BE2C (cell line): ENCODE measurements around the gene POLRMT.

Source experiments
- DNase-seq: peaks from one replicate; pipeline ENCODE4 v3.0.0-alpha.2; 2020
- H3K27me3 ChIP-seq: fragments of 250-450 bp; sonication (Bioruptor Pico); 2 replicates; pipeline ENCODE4 v1.5.1; 2020; ENCODE audit warnings: mild to moderate bottlenecking
- H3K36me3 ChIP-seq: fragments of 250-450 bp; sonication (Bioruptor Pico); 2 replicates; pipeline ENCODE4 v1.5.1; 2020; ENCODE audit warnings: mild to moderate bottlenecking
- H3K4me1 ChIP-seq: fragments of 250-450 bp; sonication (Bioruptor Pico); 2 replicates; pipeline ENCODE4 v1.5.1; 2020
- H3K4me3 ChIP-seq: 2 replicates; pipeline ENCODE4 v1.5.1; 2011; ENCODE audit warnings: low read depth, low read length
- H3K9me3 ChIP-seq: fragments of 250-450 bp; sonication (Bioruptor Pico); 2 replicates; pipeline ENCODE4 v1.5.1; 2020
- CTCF ChIP-seq: IDR thresholded peaks from 2 replicates; pipeline ENCODE4 v1.5.1; 2012; ENCODE audit warnings: mild to moderate bottlenecking, low read depth, low read length

Gene POLRMT

GRCh38 chr19:584240-585001, 48.9 kb downstream of the POLRMT start:
- Histone ChIP-seq H3K27me3 (no peaks in the 10 kb centered on the region), H3K9me3 (no peaks in the 10 kb centered on the region), H3K36me3 (peaks cover 33% of the 10 kb centered on the region), H3K4me1 (peaks cover 12% of the 10 kb centered on the region), H3K4me3 (no peak overlapping the region)
- TF ChIP-seq CTCF: peak; percentile 93
- DNase-seq: peak; percentile 89

GRCh38 chr19:583968-584239, 49.4 kb downstream of the POLRMT start:
- Histone ChIP-seq H3K36me3 (peaks cover 38% of the 10 kb centered on the region), H3K4me3 (no peak overlapping the region), H3K27me3 (no peaks in the 10 kb centered on the region), H3K9me3 (no peaks in the 10 kb centered on the region), H3K4me1 (peaks cover 7% of the 10 kb centered on the region)
- TF ChIP-seq CTCF: no peak
- DNase-seq: no peak

GRCh38 chr19:583198-583967, 50.0 kb downstream of the POLRMT start:
- Histone ChIP-seq H3K27me3 (no peaks in the 10 kb centered on the region), H3K36me3 (peaks cover 39% of the 10 kb centered on the region), H3K4me3 (no peak overlapping the region), H3K4me1 (peaks cover 2% of the 10 kb centered on the region), H3K9me3 (no peaks in the 10 kb centered on the region)
- TF ChIP-seq CTCF: no peak
- no peak for DNase-seq

GRCh38 chr19:582497-583197, 50.7 kb downstream of the POLRMT start:
- no peaks in the 10 kb centered on the region for H3K4me1 ChIP-seq
- no peaks in the 10 kb centered on the region for H3K9me3 ChIP-seq
- no peak for DNase-seq
- peaks cover 46% of the 10 kb centered on the region for H3K36me3 ChIP-seq
- H3K27me3 ChIP-seq: no peaks in the 10 kb centered on the region
- no peak for TF ChIP-seq CTCF
- no peak overlapping the region for H3K4me3 ChIP-seq

- no peaks in the 10 kb centered on the region for H3K4me1 ChIP-seq
- no peaks in the 10 kb centered on the region for H3K9me3 ChIP-seq
- DNase-seq: no peak
- H3K36me3 ChIP-seq: peaks cover 53% of the 10 kb centered on the region
- TF ChIP-seq CTCF: no peak
- no peaks in the 10 kb centered on the region for H3K27me3 ChIP-seq
- H3K4me3 ChIP-seq: no peak overlapping the region
Observed at GRCh38 chr19:581399-582111, 51.8 kb downstream of the POLRMT start.
